NCI-H2029 (cell line): Measurements from ENCODE around the gene MYRF.

Source experiments
- DNase-seq: peaks from one replicate; lab custom pipeline; 2025; lab: John Stamatoyannopoulos, UW

Gene MYRF

DNA sequence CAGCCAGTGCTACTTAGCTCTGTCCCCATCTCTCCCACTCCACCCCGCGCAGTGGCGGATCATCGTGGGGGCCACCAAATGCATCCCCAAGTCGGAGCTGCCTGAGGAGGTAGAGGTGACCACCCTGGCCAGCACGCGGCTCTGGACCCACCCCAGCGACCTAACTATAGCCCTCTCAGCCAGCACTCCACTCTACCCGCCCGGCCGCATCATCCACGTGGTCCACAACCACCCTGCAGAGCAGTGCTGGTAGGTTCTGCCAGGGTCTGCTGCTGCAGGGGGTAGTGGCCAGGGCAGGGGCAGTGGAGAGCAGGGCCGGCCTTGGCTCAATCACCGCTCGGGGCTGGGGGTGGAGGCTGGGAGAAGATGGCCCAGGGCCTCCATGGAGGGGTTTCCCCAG is 13.0 kb upstream of the MYRF start:
- DNase-seq, result no peak

DNA sequence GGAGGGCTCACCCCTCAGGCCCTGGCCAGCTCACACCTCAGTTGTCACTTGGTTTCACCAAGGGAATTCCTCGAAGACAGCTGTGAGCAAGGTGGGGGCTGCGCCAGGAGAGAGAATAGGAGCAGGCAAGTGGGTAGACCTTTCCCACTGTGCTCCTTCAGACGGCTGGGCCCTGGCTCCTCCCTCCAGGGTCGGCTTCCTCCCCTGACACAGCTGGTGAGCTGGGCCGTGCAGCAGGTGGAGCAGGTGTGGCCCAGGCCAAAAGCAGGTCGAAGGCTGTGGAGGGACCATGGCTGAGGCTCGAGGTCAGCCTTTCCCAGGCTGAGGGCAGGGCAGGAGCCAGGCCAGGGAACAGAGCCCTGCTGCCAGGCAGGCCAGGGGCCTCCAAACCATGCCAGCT is 12.5 kb upstream of the MYRF start:
- no peak for DNase-seq

DNA sequence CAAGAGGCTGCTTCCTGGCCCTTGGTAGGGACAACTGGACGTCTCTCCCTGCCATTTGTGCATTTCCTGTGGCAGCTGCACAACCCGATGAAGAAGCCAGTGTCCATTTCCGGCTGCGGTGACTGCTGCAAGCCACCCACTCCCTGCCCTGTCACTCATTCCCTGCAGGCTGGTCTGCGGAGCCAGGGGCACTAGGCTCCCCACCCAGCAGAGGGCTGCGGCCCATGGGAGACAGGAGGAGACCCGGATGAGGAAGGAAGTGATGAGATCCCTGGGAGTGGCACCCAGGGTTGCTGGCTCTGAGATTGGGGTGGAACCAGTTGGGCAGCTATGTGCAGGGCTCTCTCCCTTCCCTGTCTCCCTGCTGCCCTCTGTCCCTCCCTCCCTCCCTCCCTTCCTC is 10.0 kb upstream of the MYRF start:
- no peak for DNase-seq

- DNase-seq, result no peak
These were observed 8.8 kb upstream of the MYRF start for GRCh38 chr11:61743486-61744095.

- no peak for DNase-seq
These were observed 8.3 kb upstream of the MYRF start for GRCh38 chr11:61744181-61744580.

- no peak for DNase-seq
These were observed 7.8 kb upstream of the MYRF start for GRCh38 chr11:61744609-61745156.

GRCh38 chr11:61745781-61746441 is 6.5 kb upstream of the MYRF start:
- no peak for DNase-seq

DNA sequence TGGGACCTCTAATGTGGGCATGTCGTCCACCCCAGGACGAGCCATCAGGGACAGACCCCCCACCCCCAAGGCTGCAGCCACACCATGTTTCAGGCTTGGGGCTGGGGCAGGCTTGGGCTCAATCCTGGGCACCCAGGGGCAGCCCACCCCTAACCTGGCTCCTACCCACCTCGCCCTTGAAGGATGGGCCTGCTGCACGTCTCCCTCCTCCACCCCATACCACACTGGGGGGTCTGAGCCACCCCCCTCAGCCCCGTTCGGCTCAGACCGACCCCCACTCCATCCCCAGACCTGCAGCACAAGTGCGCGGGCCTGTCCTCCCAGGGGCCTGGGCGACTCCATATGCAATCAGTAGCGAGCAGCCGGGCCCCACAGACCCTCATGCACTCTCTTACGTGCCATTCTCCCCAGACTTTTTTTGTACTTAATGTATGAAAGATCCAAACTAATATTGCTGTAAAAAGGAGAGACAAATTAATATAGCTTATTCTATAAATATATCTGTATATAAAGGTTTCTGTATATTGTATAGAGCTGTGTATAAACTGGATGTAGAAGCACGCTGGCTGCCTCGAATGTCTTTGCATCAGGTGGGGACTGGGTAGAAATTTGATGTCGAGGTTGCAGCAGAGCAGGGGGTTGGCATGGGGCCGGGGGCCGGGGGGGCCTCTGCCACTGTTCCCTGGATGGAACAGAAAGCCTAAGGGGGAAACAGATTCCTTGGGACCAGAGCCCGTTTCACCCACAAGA is 5.8 kb upstream of the MYRF start:
- no peak for DNase-seq

DNA sequence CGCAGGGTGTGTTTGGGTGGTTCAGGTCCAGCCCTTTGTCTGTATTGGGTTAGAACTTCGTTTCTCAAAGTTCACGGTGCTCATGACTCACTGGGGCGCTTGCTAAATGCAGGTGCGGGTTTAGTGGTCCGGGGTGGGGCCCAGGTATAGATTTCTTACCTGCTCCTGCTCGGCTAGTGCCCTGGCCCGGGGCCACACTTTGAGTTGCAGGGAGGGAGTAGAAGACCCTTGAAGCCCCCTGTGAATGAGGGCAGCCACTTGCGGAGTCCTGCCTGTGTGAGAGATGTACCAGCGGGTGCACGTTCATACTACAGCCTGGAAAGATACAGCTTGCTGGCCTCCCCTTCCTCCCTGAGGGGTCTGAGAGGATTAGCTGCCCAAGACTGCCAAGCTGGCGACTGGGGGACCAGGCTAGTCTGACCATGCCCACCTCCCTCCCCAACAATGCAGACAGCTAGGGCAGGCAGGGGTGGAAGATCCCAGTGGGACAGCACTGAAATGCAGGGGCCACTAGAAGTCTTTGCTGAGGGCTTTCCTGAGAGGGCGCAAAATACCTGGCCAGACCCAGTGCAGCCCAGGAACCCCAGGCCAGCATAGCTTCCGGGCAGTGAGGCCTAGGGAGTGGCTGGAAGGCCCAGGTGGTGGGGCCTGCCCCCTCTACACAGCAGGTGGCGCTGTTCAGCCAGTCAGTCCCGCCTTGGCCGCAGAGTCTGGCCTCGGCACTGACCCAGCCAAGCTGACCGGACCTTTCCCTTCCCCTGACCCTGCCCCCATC is 5.1 kb upstream of the MYRF start:
- DNase-seq, result peak; percentile 12

DNA sequence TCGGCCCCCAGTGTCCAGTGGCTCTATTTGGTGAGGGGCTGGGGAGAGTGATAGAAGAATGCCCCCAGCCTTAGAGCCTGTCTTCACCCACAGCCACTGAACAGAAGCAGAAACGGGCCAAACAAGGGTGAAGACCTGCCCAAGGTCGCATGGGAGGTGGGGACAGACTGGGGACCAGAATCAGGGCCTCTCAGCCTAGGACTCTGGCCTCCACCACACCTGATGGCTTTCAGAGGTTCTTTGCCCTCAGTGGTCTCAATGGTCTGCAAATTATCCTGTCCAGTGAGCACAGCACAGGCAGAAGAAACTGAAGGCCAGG is 4.5 kb upstream of the MYRF start:
- no peak for DNase-seq

- no peak for DNase-seq
These were observed 2.7 kb upstream of the MYRF start for GRCh38 chr11:61749591-61750217.

- no peak for DNase-seq
These were observed 1.7 kb upstream of the MYRF start for GRCh38 chr11:61750631-61751273.

- DNase-seq, result no peak
These were observed 1.1 kb upstream of the MYRF start for GRCh38 chr11:61751384-61751783.

DNA sequence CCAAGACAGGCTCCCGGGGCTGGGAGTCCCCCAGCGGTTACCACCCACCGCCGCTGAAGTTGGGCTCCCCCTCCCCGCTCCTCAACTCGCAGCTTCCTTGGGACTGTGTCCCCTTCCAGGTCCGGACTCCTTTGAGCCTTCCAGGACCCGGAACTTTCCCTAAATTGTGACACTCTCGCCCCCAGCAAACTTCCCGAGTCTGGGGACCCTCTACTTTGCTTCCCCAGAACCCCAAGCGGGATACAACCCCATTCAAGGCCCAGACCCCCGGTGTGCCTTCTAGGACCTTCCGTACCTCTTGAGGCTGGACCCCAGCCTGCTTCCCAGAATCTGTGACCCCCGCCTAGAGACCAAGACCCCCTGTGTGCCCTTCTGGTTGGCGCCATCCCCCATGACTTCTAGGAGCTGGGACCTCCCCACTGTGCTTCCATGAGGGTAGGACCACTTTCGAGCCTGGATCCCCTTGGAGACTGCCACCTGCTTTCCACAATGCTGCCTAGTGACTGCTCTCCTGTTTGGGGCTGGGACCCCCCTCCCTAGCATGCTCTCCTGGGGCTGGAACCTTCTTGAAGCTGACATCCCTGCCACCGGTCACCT is 587 bp downstream of the MYRF start:
- no peak for DNase-seq

DNA sequence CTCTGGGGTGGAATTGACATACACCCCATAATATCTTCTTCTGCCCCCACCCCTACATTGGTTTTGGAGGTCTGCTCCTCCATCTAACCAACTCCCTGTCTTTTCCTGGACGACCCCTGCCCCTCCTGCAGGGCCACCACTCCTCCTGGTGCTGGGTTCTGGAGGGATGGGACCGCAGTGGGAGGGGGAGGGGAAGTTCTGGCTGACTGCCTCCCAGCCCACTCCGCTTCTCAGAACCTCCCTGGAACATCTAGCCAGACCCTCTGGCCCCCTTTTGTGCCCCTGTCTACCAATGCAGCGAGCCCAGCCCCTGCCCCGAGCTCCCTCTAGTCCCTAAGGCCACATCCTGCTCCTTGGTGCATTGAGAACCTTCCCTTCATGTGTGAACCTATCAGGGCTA is 1.2 kb downstream of the MYRF start:
- DNase-seq, result no peak

DNA sequence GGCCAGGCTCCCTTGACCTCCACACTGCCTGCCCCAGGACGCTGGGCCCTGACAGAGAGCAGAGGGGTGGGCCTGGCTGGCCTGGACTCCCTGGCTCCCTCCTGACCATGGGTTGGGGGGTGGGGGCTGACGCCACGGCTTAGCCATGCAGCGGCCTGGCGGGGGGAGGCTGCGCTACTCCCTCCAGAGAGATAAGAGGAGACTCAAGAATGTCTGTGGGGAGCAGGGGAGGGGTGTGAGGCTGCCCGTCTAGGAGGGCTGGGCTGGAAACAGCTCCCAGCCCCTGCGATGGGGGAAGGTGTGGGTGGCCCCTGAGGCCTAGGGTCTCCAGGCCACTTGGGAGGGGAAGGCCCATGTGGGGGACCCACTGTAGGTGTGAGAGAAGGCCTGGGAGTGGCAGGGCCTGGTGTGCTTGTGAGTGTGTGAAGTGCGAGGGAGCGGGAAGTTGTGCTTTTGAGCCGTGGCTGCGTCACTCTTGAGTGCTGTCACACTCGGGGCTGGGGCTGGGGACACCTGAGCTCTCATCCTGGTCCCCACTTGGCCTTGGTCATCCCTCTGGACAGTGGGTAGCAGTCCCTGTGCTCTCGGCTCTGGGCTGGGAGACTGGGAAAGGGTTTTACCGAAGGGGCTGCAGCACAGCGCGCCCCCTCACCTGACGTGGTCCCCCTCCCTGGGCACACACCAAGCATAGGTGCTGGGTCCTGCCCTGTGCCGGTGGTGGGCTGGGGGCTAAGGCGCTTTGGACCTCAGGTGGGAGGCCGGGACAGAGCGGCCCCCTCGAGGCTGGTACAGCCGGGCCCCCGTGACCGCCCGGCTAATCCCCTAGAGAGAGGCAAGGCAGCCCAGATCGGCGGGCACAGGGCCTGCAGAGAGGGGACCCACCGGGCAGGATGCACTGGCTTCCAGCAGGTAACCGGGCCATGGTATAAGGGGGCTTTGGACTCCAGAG is 2.4 kb downstream of the MYRF start:
- no peak for DNase-seq

GRCh38 chr11:61756147-61756451 is 3.7 kb downstream of the MYRF start:
- DNase-seq, result no peak

- no peak for DNase-seq
These were observed 4.2 kb downstream of the MYRF start for GRCh38 chr11:61756452-61757212.

DNA sequence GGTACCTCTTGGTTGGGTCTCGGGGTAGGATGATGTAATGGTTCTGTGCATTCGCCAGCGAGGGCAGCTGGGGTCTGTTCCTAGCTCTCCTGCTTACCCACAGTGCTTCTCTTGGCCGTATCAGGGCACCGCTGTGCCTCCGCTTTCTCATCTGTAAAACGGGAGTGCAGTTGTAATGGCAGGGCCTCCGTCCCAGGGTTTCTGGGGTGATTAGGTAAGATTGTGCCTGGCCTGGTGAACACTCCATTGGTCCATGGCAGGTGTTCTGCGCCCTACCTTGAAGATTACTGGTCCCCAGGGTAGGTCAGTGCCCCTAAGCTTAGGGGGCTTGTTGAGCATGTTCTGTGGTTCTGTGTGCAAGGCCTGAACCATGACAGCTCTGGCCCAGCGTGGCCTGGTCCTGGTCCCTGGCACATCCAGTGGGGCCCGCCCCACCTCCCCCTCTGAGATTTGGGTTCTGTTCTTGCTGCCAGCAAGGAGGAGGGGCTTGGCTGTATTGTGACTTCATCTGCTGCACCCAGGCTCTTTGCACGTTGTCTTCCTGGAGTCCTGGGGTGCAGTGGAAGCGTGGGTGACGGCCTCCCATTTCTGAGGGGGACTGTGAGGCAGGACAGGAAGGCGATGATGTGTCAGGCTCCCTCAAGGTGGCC is 4.9 kb downstream of the MYRF start:
- DNase-seq, result no peak
